HepG2 (cell line): Measurements from ENCODE around the gene FAM118A. TPM values are rescaled to one million over a fixed set of nuclear protein-coding genes. Genes with fewer than 3 reads are reported as not detected.

ENCODE experiments used
- ATAD3A ChIP-seq: sonication (generic); formaldehyde crosslinking; IDR thresholded peaks from 2 replicates; pipeline ENCODE4 v1.4.0; 2020; ENCODE audit warnings: missing genetic modification reagents
- CEBPB ChIP-seq: IDR thresholded peaks from 2 replicates; pipeline ENCODE4 v1.6.1; 2011; ENCODE audit warnings: low read depth, low read length, improper control_type of control experiment, borderline replicate concordance
- EZH2 ChIP-seq: conservative IDR thresholded peaks from 2 replicates; pipeline ENCODE4 v1.6.1; 2012; ENCODE audit warnings: mild to moderate bottlenecking, low read depth, low read length, moderate library complexity
- FLYWCH1 ChIP-seq: sonication (generic); formaldehyde crosslinking; IDR thresholded peaks from 2 replicates; pipeline ENCODE4 v1.8.1; 2023; ENCODE audit warnings: mild to moderate bottlenecking, missing genetic modification reagents
- HDAC2 ChIP-seq: sonication (generic); formaldehyde crosslinking; IDR thresholded peaks from 2 replicates; pipeline ENCODE4 v1.4.0; 2020; ENCODE audit warnings: missing genetic modification reagents
- HNRNPUL1 ChIP-seq: fragments of 200-400 bp; formaldehyde crosslinking; IDR thresholded peaks from 2 replicates; pipeline ENCODE4 v1.6.1; 2017; ENCODE audit warnings: low read depth, mild to moderate bottlenecking, low read length, moderate library complexity
- HOXA5 ChIP-seq: sonication (generic); formaldehyde crosslinking; IDR thresholded peaks from 2 replicates; pipeline ENCODE4 v1.4.0; 2020; ENCODE audit warnings: missing genetic modification reagents
- KLF12 ChIP-seq: sonication (generic); formaldehyde crosslinking; IDR thresholded peaks from 2 replicates; pipeline ENCODE4 v1.4.0; 2020; ENCODE audit warnings: missing genetic modification reagents, borderline replicate concordance
- LCORL ChIP-seq, 2 experiments: fragments of 450-650 bp in 1 of 2; sonication (generic) in 1 of 2; formaldehyde crosslinking in 1 of 2; IDR thresholded peaks; 2 replicates each; pipeline versions ENCODE4 v1.5.0 to v1.6.1; 2017 to 2020; ENCODE audit warnings: antibody characterized with exemption in 1 of 2, missing genetic modification reagents in 1 of 2
- MEIS1 ChIP-seq: sonication (generic); formaldehyde crosslinking; IDR thresholded peaks from 2 replicates; pipeline ENCODE4 v1.9.0; 2021; ENCODE audit warnings: mild to moderate bottlenecking, missing genetic modification reagents, moderate library complexity, borderline replicate concordance
- PHF8 ChIP-seq: sonication (generic); formaldehyde crosslinking; IDR thresholded peaks from 2 replicates; pipeline ENCODE4 v1.5.0; 2020; ENCODE audit warnings: missing genetic modification reagents
- RFX3 ChIP-seq: IDR thresholded peaks from 2 replicates; pipeline ENCODE4 v1.6.1; 2016; ENCODE audit warnings: missing biosample characterization, missing genetic modification reagents
- SALL2 ChIP-seq: sonication (generic); formaldehyde crosslinking; IDR thresholded peaks from 2 replicates; pipeline ENCODE4 v1.8.1; 2023; ENCODE audit warnings: mild to moderate bottlenecking, missing genetic modification reagents, inconsistent platforms
- SATB2 ChIP-seq: sonication (generic); formaldehyde crosslinking; IDR thresholded peaks from 2 replicates; pipeline ENCODE4 v1.5.0; 2020; ENCODE audit warnings: missing genetic modification reagents
- SPEN ChIP-seq: sonication (generic); formaldehyde crosslinking; IDR thresholded peaks from 2 replicates; pipeline ENCODE4 v1.5.1; 2020; ENCODE audit warnings: low read depth, mild to moderate bottlenecking, missing genetic modification reagents
- THAP11 ChIP-seq: IDR thresholded peaks from 2 replicates; pipeline ENCODE4 v1.6.1; 2016; ENCODE audit warnings: missing biosample characterization, missing genetic modification reagents
- U2AF2 ChIP-seq: fragments of 200-400 bp; formaldehyde crosslinking; IDR thresholded peaks from 2 replicates; pipeline ENCODE4 v1.6.1; 2017; ENCODE audit warnings: low read depth, mild to moderate bottlenecking, low read length
- ZC3H13 ChIP-seq: sonication (generic); formaldehyde crosslinking; IDR thresholded peaks from 2 replicates; pipeline ENCODE4 v1.8.1; 2023; ENCODE audit warnings: mild to moderate bottlenecking, missing genetic modification reagents, moderate library complexity
- ZNF460 ChIP-seq: sonication (generic); formaldehyde crosslinking; IDR thresholded peaks from 2 replicates; pipeline ENCODE4 v1.5.1; 2020; ENCODE audit warnings: missing genetic modification reagents, mild to moderate bottlenecking, borderline replicate concordance
- ZNF7 ChIP-seq: IDR thresholded peaks from 2 replicates; pipeline ENCODE4 v1.6.1; 2016; ENCODE audit warnings: missing biosample characterization, missing genetic modification reagents
- ZNF839 ChIP-seq: sonication (generic); formaldehyde crosslinking; IDR thresholded peaks from 2 replicates; pipeline ENCODE4 v1.4.0; 2020; ENCODE audit warnings: missing genetic modification reagents, mild to moderate bottlenecking, borderline replicate concordance
- ZSCAN29 ChIP-seq: sonication (generic); formaldehyde crosslinking; conservative IDR thresholded peaks from 2 replicates; pipeline ENCODE4 v1.4.0; 2020; ENCODE audit warnings: mild to moderate bottlenecking, missing genetic modification reagents
- polyA plus RNA-seq, 8 experiments: library from polyadenylated mRNA; depleted of rRNA in 3 of 8; stranded (reverse) in 7 of 8; unstranded in 1 of 8; fragments of >200 nt; fragmentation: Illumina TruSeq in 4 of 8; extraction: Trizol in 4 of 8; gene quantifications; 2 replicates each; pipeline versions ENCODE4 v1.2.1 to v1.2.3, GENCODE V29; 2011 to 2016; ENCODE audit warnings: low read depth in 4 of 8, missing spikeins in 1 of 8, mixed read lengths in 1 of 8; ENCODE audit not compliant: insufficient read depth in 1 of 8
- total RNA-seq, 5 experiments: library from RNA; depleted of rRNA; stranded (reverse); fragments of >200 nt; fragmentation: Illumina TruSeq; extraction: Trizol; gene quantifications; 2 replicates each; pipeline ENCODE4 v1.2.3, GENCODE V29; 2016; ENCODE audit warnings: low read depth in 1 of 5
- TF ChIP-seq, protein P1 (sequence below): sonication (generic); formaldehyde crosslinking; IDR thresholded peaks from 2 replicates; pipeline ENCODE4 v1.8.0; 2022; ENCODE audit warnings: mild to moderate bottlenecking, missing genetic modification reagents, moderate library complexity
- TF ChIP-seq, protein P2 (sequence below): sonication (generic); formaldehyde crosslinking; IDR thresholded peaks from 2 replicates; pipeline ENCODE4 v1.4.0; 2020; ENCODE audit warnings: missing genetic modification reagents, borderline replicate concordance
- TF ChIP-seq, protein P3 (sequence below): sonication (generic); formaldehyde crosslinking; IDR thresholded peaks from 2 replicates; pipeline ENCODE4 v1.4.0; 2020; ENCODE audit warnings: missing genetic modification reagents
- TF ChIP-seq, protein P4 (sequence below): IDR thresholded peaks from 2 replicates; pipeline ENCODE4 v1.6.1; 2012; ENCODE audit warnings: inconsistent platforms
- TF ChIP-seq, protein P5 (sequence below): IDR thresholded peaks from 2 replicates; pipeline ENCODE4 v1.6.1; 2016; ENCODE audit warnings: low read depth, control low read depth

FAM118A gene
- total and polyA plus RNA-seq, 2 of the 13 experiments (the other 11 are each of a cell fraction or from before 2014, with no cell fraction given): 36.7 to 48.2 TPM

DNA sequence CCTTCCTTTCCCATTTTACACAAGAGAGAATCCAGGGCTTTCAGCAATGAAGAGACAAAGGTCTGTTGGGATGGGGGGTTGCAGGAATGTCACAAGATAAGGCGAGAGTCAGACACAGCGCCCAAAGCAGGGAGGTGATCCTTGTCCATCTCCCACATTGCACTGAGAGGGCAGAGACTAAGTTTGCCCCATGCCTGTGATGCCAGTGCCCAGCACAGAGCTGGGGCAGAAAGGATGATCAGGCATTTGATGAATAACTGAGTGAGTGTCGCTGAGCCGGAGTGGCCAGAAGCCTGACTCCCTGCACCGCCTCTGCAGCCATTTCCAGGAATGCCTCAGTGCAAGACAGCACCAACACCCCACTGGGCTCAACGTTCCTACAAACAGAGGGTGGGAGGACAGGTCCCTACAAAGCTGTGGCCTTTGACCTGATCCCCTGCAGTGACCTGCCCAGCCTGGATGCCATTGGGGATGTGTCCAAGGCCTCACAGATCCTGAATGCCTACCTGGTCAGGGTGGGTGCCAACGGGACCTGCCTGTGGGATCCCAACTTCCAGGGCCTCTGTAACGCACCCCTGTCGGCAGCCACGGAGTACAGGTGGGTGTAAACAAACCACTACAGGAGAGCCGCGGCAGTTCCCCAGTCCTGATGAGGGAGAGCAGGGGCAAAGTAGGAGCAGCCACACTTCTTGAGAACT, 22.7 kb upstream of the FAM118A start (continued):
- TF ChIP-seq, protein P1, sequence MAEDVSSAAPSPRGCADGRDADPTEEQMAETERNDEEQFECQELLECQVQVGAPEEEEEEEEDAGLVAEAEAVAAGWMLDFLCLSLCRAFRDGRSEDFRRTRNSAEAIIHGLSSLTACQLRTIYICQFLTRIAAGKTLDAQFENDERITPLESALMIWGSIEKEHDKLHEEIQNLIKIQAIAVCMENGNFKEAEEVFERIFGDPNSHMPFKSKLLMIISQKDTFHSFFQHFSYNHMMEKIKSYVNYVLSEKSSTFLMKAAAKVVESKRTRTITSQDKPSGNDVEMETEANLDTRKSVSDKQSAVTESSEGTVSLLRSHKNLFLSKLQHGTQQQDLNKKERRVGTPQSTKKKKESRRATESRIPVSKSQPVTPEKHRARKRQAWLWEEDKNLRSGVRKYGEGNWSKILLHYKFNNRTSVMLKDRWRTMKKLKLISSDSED (CRISPR knock-in tag): no peak
- TF ChIP-seq RFX3 (CRISPR knock-in tag) (no peak), CEBPB (0 out of 2 replicates have a peak, but pooled peaks have one; percentile 7), ATAD3A (CRISPR knock-in tag) (no peak), HOXA5 (CRISPR knock-in tag) (no peak), FLYWCH1 (CRISPR knock-in tag) (no peak), MEIS1 (CRISPR knock-in tag) (no peak; the same call in 1 of the 2 replicates), THAP11 (CRISPR knock-in tag) (no peak), HDAC2 (peak; percentile 76), ZSCAN29 (CRISPR knock-in tag) (0 out of 2 replicates have a peak, but pooled peaks have one; percentile 33), EZH2 (no peak), ZNF839 (CRISPR knock-in tag) (no peak), ZNF7 (no peak), U2AF2 (no peak), KLF12 (no peak), SATB2 (no peak), SALL2 (CRISPR knock-in tag) (no peak; the same call in 1 of the 2 replicates), ZC3H13 (CRISPR knock-in tag) (no peak), ZNF460 (CRISPR knock-in tag) (no peak), HNRNPUL1 (no peak), LCORL (IDR thresholded peaks at IDR 0.05) (no peak), LCORL (CRISPR knock-in tag; IDR thresholded peaks at IDR 0.05) (peak; percentile 58), SPEN (CRISPR knock-in tag) (no peak), PHF8 (CRISPR knock-in tag) (0 out of 2 replicates have a peak, but pooled peaks have one; percentile 3)
- TF ChIP-seq, protein P2, sequence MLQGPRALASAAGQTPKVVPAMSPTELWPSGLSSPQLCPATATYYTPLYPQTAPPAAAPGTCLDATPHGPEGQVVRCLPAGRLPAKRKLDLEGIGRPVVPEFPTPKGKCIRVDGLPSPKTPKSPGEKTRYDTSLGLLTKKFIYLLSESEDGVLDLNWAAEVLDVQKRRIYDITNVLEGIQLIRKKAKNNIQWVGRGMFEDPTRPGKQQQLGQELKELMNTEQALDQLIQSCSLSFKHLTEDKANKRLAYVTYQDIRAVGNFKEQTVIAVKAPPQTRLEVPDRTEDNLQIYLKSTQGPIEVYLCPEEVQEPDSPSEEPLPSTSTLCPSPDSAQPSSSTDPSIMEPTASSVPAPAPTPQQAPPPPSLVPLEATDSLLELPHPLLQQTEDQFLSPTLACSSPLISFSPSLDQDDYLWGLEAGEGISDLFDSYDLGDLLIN (CRISPR knock-in tag): no peak
- TF ChIP-seq, protein P3, sequence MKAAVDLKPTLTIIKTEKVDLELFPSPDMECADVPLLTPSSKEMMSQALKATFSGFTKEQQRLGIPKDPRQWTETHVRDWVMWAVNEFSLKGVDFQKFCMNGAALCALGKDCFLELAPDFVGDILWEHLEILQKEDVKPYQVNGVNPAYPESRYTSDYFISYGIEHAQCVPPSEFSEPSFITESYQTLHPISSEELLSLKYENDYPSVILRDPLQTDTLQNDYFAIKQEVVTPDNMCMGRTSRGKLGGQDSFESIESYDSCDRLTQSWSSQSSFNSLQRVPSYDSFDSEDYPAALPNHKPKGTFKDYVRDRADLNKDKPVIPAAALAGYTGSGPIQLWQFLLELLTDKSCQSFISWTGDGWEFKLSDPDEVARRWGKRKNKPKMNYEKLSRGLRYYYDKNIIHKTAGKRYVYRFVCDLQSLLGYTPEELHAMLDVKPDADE (CRISPR knock-in tag): no peak
- TF ChIP-seq, protein P4, sequence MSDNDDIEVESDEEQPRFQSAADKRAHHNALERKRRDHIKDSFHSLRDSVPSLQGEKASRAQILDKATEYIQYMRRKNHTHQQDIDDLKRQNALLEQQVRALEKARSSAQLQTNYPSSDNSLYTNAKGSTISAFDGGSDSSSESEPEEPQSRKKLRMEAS: peak; percentile 43; the same call in 1 of the 2 replicates
- TF ChIP-seq, protein P5, sequence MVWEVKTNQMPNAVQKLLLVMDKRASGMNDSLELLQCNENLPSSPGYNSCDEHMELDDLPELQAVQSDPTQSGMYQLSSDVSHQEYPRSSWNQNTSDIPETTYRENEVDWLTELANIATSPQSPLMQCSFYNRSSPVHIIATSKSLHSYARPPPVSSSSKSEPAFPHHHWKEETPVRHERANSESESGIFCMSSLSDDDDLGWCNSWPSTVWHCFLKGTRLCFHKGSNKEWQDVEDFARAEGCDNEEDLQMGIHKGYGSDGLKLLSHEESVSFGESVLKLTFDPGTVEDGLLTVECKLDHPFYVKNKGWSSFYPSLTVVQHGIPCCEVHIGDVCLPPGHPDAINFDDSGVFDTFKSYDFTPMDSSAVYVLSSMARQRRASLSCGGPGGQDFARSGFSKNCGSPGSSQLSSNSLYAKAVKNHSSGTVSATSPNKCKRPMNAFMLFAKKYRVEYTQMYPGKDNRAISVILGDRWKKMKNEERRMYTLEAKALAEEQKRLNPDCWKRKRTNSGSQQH: no peak
